D721Med (cell line): ENCODE data around the gene GPC3.

ENCODE experiments used
- DNase-seq: peaks from one replicate; pipeline ENCODE4 v3.0.0; 2011; ENCODE audit warnings: low spot score; ENCODE audit not compliant: insufficient read length
- FAIRE-seq: peaks from 2 replicates; lab custom pipeline; 2011; peaks lifted over from hg19 to GRCh38; lab: Jason Lieb, UNC
- TF ChIP-seq, protein P1 (sequence below): IDR thresholded peaks from 2 replicates; pipeline ENCODE4 v1.5.1; 2012; ENCODE audit warnings: mild to moderate bottlenecking, control low read depth; ENCODE audit not compliant: insufficient read depth; ENCODE audit errors: missing control alignments

The GPC3 gene

DNA sequence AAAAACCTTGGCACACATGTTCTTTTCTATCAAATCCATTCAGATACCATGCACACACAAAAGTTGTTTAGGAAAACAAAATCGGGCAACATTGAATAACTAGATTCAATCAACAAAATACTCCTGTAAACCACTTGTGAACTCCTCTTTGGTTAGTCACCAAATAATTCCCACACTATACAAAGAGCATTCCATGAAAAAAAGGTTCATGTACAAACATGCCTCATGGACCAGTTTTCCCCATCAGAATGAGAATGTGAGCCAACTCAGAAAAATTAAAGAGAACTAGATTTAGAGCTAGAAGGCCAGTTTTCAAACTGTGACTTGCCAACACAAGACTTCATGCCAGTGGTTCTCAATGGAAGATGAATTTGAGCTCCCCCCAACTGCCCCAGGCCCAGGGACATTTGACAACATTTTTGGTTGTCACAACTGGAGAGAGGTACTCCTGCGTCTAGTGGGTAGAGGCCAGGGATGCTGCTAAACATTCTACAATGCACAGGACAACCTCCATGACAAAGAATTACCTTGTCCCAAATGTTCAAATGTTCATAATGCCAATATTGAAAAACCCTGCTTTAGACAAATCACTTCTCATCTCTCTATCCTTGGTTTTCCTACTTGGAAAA, 55.4 kb downstream of the GPC3 start:
- FAIRE-seq (no peak), DNase-seq (no peak)
- TF ChIP-seq, protein P1, sequence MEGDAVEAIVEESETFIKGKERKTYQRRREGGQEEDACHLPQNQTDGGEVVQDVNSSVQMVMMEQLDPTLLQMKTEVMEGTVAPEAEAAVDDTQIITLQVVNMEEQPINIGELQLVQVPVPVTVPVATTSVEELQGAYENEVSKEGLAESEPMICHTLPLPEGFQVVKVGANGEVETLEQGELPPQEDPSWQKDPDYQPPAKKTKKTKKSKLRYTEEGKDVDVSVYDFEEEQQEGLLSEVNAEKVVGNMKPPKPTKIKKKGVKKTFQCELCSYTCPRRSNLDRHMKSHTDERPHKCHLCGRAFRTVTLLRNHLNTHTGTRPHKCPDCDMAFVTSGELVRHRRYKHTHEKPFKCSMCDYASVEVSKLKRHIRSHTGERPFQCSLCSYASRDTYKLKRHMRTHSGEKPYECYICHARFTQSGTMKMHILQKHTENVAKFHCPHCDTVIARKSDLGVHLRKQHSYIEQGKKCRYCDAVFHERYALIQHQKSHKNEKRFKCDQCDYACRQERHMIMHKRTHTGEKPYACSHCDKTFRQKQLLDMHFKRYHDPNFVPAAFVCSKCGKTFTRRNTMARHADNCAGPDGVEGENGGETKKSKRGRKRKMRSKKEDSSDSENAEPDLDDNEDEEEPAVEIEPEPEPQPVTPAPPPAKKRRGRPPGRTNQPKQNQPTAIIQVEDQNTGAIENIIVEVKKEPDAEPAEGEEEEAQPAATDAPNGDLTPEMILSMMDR: no peak

DNA sequence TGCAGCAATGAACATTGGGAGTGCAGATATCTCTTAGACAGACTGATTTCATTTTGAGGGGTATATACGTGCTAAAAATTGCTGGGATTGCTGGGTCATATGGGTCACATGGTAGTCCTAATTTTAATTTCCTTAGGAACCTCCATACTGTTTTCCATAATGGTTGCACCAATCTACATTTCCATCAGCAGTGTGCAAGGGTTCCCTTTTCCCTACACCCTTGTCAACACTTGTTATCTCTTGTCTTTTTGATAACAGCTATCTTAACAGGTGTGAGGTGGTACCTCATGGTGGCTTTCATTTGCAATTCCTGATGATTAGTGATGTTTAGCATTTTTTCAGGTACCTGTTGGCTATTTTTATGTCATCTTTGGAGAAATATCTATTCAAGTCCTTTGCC, 57.0 kb downstream of the GPC3 start:
- no peak for FAIRE-seq
- TF ChIP-seq, protein P1: no peak
- no peak for DNase-seq

DNA sequence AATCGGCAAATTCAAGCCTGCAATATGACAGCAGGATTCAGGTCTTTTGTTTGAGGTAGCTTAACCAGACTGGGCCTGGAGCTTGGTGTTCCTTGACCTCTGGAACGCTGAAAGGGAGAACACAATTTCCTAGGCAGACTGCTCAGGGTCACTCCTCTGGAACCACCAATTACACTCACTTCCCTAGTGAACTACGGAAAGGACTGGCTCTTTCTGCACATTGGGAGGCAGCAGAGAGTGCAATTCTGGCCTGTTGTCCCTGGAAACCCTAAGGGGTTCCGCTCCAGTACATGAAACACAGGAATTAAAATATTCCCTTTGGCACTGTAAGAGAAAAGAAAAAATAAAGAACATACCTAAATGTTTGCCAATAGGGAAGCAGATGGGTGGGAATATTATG, 58.6 kb downstream of the GPC3 start:
- FAIRE-seq: no peak
- DNase-seq: no peak
- TF ChIP-seq, protein P1: no peak

DNA sequence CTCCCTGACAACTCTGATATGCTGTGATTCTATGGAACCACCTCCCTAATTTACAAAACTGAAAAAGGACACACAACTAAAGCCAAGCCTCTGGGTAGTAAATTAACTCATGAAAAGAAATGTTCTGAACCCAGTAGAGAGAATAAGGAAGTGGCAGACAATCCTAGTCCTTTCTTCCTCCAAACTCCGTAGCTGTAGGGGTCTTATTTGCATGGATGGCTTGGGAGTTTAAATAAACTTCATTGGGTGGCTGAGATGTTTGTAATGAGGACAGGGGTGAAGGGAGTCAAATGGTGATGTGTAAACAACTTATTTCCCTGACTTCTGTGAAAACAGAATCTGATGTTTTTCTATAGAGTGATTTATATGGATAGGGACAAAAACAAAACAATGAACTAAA, 59.3 kb downstream of the GPC3 start:
- TF ChIP-seq, protein P1: no peak
- no peak for FAIRE-seq

DNA sequence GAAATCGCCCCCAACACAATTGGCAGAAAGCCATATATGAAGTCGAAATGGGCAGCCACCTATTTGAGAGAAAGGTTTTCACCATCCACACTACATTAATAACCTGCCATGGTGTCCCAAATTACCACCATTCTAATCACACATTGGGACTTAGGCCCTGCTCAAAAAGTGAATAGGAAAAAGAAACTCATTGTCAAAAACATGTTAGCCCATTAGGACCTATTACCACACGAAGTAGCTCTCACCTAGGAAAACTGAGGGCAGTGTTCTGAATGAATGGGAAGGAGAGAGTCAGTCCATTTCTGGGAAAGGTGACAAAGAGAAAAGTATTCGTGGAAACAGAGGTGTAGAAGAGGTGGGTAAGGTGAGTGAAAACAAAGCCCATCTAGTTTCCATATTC, 60.8 kb downstream of the GPC3 start:
- TF ChIP-seq, protein P1: no peak
- FAIRE-seq (no peak), DNase-seq (no peak)

More for the DNA sequence above, 59.3 kb downstream of the GPC3 start:
- no peak for DNase-seq

DNA sequence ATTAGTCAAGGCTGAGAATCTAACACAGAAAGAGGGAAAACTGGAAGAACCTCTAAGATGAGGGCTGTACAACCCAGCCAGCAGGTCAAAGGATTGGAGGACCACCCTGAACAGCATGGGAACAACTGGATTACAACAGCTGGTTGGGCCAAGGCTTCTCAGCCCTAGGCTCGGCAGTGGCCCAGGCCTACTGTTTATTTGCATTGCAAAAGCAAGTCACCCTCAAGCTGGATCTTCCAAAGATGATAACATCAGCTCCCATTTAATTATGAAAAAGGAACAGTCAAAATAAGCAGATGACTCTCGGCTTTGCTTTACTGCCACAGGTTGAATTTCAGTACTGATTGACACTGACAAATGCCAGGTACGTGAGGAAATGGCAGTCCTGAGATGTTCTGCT, 61.8 kb downstream of the GPC3 start:
- DNase-seq (no peak), FAIRE-seq (no peak)
- TF ChIP-seq, protein P1: no peak

DNA sequence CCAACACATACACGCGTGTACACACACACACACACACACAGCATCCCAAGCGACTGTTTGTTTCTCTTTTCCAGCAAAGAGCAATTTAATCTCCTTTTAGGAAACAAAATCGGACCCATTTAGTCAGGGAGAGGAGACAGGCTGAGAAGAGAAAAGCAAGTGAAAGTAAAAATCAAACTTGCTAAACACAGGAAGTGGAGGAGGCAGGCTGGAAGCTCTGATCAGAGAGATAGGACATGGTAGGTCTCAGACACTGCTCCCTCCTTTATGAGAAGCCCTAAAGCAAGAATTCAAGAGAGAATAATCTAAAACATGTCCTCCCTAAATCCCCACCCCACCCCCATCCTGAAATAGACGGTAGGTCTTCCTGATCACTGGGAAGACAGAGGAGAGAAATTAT, 62.3 kb downstream of the GPC3 start:
- TF ChIP-seq, protein P1: no peak
- DNase-seq (no peak), FAIRE-seq (no peak)
